GM10248 (cell line): Measurements from ENCODE around the gene FUS.
A peak's percentile ranks its signal among the peaks of the same experiment; 100 is the strongest.
"Not testable (repeated sequence)": the region's sequence is repeated elsewhere in the genome, so short reads cannot be mapped to it uniquely, and the experiment has no call there.

Source experiments
- CTCF ChIA-PET: fragments of 300-600 bp; sonication (Branson Sonifier 250); formaldehyde crosslinking; extraction: SDS; loops from one replicate; lab custom pipeline; 2021; ENCODE audit warnings: antibody characterized with exemption; lab: Yijun Ruan, JAX
- POLR2A ChIA-PET: fragments of 350-650 bp; sonication (Branson Sonifier 250); formaldehyde crosslinking; extraction: SDS; loops from one replicate; lab custom pipeline; 2020; ENCODE audit warnings: antibody characterized with exemption; lab: Yijun Ruan, JAX
- DNase-seq: peaks from one replicate; pipeline ENCODE4 v3.0.0; 2012; ENCODE audit errors: extremely low spot score
- TF ChIP-seq, protein P1 (sequence below): IDR thresholded peaks from 2 replicates; pipeline ENCODE4 v1.5.1; 2012; ENCODE audit warnings: mild to moderate bottlenecking, low read depth; ENCODE audit errors: extremely low read depth, missing control alignments, control extremely low read depth

The FUS gene

DNA sequence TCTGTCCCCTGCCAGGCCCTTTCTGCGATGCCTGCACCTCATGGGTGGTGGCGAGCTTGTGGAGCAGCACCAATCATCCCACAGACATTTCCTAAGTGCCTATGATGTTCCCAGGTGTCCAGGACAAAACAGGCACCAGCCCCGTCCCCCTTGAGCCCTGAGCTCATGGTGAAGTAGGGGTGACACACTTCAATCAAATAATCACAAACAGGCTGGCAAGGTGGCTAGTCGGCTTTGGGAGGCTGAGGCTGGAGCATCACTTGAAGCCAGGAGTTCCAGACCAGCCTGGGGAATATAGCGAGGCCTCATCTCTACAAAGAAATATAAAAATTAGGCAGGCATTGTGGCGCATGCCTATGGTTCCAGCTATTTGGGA is 43.7 kb upstream of the FUS start:
- ChIA-PET CTCF (interaction anchor here (1.0 to 1.1 kb wide), 2 partner anchors 20 to 151 kb away, joined by 3 read pairs; partner anchors contain the start of gene HSD3B7), POLR2A (interaction anchor here (1.7 kb wide), 1 partner anchor 44 kb away, joined by 6 read pairs; the partner anchor contains the start of gene FUS)

DNA sequence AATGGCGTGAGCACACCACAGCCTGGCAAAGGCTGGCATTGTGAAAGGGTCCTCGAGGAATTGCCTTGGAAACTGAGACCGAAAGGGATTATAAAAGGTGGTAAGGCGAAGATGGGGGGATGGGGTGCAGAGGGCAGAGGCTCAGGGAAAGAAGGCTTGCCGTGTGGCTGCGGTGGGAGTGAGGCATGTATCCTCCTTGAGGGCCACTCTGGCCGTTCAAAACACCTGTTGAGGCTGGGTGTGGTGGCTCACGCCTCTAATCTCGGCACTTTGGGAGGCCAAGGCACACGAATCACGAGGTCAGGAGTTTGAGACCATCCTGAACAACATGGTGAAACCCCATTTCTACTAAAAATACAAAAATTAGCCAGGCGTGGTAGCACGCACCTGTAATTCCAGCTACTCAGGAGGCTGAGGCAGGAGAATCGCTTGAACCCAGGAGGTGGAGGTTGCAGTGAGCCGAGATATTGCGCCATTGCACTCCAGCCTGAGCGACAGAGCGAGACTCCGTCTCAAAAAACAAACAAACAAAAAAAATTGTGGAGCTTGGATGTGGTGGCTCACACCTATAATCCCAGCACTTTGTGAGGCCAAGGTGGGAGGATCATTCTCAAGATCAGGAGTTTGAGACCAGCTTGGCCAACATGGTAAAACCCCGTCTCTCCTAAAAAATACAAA is 43.0 kb upstream of the FUS start:
- DNase-seq, result not testable (repeated sequence)
- POLR2A ChIA-PET, result interaction anchor here (1.7 kb wide), 1 partner anchor 43 kb away, joined by 6 read pairs; the partner anchor contains the start of gene FUS
- CTCF ChIA-PET, result interaction anchor here (1.1 kb wide), 1 partner anchor 152 kb away, joined by 3 read pairs; the partner anchor contains the start of gene HSD3B7

More for the DNA sequence above, 43.7 kb upstream of the FUS start:
- no peak for DNase-seq
- TF ChIP-seq, protein P1, sequence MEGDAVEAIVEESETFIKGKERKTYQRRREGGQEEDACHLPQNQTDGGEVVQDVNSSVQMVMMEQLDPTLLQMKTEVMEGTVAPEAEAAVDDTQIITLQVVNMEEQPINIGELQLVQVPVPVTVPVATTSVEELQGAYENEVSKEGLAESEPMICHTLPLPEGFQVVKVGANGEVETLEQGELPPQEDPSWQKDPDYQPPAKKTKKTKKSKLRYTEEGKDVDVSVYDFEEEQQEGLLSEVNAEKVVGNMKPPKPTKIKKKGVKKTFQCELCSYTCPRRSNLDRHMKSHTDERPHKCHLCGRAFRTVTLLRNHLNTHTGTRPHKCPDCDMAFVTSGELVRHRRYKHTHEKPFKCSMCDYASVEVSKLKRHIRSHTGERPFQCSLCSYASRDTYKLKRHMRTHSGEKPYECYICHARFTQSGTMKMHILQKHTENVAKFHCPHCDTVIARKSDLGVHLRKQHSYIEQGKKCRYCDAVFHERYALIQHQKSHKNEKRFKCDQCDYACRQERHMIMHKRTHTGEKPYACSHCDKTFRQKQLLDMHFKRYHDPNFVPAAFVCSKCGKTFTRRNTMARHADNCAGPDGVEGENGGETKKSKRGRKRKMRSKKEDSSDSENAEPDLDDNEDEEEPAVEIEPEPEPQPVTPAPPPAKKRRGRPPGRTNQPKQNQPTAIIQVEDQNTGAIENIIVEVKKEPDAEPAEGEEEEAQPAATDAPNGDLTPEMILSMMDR, result no peak

DNA sequence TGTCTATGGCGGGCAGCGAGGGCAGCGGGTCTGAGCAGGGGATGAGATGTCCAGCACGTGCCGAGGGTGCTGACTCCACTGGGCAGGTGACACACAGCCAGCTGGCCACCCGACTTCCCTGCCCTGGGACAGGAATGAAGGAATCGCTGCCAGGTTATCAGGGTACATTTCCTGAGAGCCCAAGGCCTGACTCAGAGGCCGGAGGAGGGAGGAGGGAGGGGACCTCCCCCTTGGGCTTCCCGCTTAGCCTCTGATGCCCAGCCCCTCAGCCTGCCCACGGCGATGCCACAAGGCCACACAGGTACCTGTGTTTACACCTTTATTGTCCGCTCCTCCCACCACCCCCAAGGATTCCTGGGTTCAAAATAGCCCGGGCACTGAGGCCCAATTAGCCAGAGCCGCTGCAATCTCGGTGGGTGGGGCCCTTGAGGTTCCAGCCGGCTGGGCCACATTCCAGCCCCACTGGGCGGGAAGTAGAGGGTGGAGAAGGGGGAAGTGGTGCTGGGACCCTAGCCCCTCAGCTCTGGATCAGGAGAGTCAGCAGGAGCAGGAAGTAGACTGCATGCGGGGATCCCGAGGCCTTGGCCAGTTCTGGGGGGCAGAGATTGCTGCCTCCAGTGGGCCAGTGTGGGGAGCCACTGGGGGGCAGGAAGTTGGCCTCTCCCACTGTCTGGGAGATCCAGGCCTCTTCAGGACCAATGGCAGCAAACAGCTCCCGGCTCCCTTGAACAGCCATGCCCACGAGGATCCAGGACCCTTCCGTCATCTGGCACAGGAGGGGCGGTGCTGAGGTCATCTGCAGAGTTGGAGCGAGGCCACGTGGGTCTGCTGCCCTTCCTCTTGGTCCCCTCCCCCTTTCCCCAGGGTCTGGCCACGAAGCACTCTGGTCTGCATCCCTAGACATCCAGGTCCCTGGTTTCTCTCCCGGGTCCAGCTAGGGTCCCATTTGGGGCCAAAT is 41.0 kb upstream of the FUS start:
- CTCF ChIA-PET, result interaction anchor here (4.9 kb wide), 1 partner anchor 10 kb away, joined by 68 read pairs; no protein-coding TSS in a partner anchor
- no peak for DNase-seq
- TF ChIP-seq, protein P1, result no peak
- POLR2A ChIA-PET, result no interaction called here

DNA sequence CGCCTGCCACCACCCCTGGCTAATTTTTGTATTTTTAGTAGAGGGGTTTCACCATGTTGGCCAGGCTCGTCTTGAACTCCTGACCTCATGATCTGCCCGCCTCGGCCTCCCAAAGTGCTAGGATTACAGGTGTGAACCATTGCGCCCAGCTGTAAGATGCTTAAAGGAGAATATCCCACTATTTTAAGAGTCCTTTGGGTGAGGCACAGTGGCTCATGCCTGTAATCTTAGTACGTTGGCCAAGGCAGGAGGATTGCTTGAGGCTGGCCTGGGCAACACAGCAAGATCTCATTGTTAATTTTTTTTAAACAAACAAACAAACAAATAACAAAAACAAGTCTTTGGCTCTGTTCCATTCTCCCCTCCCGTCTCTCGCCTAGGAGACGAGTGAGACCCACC is 38.9 kb upstream of the FUS start:
- POLR2A ChIA-PET, DNase-seq: not testable (repeated sequence)
- CTCF ChIA-PET, result interaction anchor here (1.2 to 4.9 kb wide), 7 partner anchors 13 to 187 kb away, joined by 3 to 68 read pairs (median 21); partner anchors contain the start of gene VKORC1

DNA sequence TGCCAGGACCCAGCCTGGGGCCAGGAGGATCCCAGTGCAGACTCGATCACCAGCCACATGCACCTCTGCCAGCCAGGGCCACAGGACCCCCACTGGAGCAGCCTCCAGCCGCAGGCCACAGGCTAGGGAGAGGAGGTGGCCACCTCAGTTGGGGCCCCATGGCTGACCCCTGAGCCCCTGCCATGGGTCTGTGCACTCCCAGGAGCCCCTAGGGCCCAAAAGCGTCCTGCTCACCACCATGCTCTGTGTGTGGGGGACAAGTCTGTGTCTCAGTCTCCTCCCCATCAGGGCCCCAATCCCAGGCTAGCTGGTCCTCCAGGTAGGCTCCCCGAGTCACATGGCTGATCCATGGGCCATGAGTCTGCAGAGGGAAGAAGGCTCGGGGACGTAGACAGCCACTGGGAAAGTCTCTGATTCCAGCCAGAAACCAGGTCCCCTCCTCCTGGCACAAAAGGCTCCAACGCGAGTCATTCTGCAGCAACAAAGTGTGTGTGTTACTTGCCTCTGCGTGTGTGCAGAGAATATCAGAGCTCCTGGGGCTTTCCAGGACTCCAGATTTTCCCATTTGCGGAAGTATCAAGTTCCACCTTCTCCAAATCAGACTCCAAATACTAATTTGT is 38.3 kb upstream of the FUS start:
- no peak for DNase-seq
- ChIA-PET POLR2A (interaction anchor here (0.9 to 1.8 kb wide), 5 partner anchors 11 to 42 kb away, joined by 3 to 29 read pairs (median 3); partner anchors contain the start of genes FUS and KAT8), CTCF (interaction anchor here (0.8 to 4.9 kb wide), 45 partner anchors 8 to 318 kb away, joined by 3 to 68 read pairs (median 6); partner anchors contain the start of genes ARMC5, FUS, ITGAM and KAT8)
- TF ChIP-seq, protein P1, result no peak

DNA sequence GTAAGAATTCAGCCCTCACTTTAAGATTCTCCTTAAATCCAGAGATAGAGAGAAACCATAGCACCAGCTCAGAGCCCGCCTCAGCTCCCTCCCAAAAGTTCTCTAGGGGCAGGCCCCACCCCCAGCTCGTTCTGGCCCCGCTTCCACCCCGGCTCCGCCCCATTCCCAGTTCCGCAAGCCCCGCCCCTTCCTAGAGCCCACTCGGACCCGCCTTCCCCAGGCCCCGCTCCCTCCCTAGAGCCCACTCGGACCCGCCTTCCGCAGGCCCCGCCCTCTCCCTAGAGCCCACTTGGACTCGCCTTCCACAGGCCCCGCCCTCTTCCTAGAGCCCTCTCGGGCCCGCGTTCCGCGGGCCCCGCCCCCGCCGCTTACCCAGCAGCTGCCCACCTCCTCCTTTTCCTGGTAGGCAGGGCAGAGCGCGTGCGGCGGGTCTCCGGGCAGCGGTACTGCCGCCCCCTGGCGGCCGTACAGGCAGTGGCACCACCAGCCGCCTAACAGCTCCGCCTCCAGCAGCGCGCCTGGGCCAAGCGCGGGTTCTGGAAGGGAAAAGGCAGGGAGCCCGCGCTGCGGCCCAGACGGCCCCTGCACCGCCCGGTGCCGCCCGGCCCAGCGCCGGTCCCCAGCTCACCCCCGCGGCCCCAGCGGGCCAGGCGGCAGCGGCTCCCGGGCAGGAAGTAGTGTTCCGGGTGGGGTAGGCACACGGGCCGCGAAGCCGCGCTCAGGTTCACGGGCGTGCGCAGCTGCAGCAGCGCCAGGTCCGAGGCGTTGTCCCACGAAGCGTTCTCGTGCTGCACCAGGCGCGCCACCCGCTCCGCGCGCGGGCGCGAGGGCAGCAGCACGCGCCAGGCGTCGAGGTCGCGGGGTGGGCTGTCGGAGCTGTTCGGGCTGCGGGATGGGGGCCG is 37.6 kb upstream of the FUS start:
- TF ChIP-seq, protein P1, result peak; percentile 97

More for the DNA sequence above, 37.6 kb upstream of the FUS start:
- peak; percentile 100 for DNase-seq
- CTCF ChIA-PET, result interaction anchor here (0.6 to 4.9 kb wide), 48 partner anchors 9 to 317 kb away, joined by 3 to 68 read pairs (median 5); partner anchors contain the start of genes ARMC5, FUS, ITGAM and KAT8
- POLR2A ChIA-PET, result interaction anchor here (0.6 to 1.8 kb wide), 6 partner anchors 11 to 69 kb away, joined by 3 to 29 read pairs (median 3); partner anchors contain the start of genes FUS and KAT8
